Esophagus squamous epithelium (tissue), 5 donors: ENCODE data around the gene ZEB2. TPM values are rescaled to one million over a fixed set of nuclear protein-coding genes. Genes with fewer than 3 reads are reported as not detected.
A peak's percentile ranks its signal among the peaks of the same experiment; 100 is the strongest.

ENCODE experiments used
- DNase-seq: peaks from one replicate; lab custom pipeline; 2025; lab: John Stamatoyannopoulos, UW
- H3K27ac ChIP-seq, 4 donors: fragments of 200-600 bp; sonication (generic); one replicate each; pipeline ENCODE4 v1.5.1; 2016 to 2019; ENCODE audit warnings: mild to moderate bottlenecking in 1 of 4
- H3K27me3 ChIP-seq, 4 donors: fragments of 200-600 bp; sonication (generic); 1 replicate in 3 of 4; 2 replicates in 1 of 4; pipeline versions ENCODE4 v1.5.1 to v1.6.0; 2017 to 2021; ENCODE audit warnings: antibody characterized with exemption in 1 of 4
- H3K36me3 ChIP-seq, 3 donors: fragments of 200-600 bp; sonication (generic); one replicate each; pipeline ENCODE4 v1.5.1; 2016 to 2019
- H3K4me1 ChIP-seq, 3 donors: fragments of 200-600 bp; sonication (generic); one replicate each; pipeline ENCODE4 v1.5.1; 2017 to 2019
- H3K4me3 ChIP-seq, 4 donors: fragments of 200-600 bp; sonication (generic); 1 replicate in 3 of 4; 2 replicates in 1 of 4; pipeline ENCODE4 v1.5.1; 2016 to 2019; ENCODE audit warnings: mild to moderate bottlenecking in 2 of 4, moderate library complexity in 1 of 4
- H3K9me3 ChIP-seq, 3 donors: fragments of 200-600 bp; sonication (generic); one replicate each; pipeline ENCODE4 v1.5.1; 2016 to 2019
- POLR2A ChIP-seq, 4 donors: fragments of 450-650 bp; IDR thresholded peaks; one replicate each; pipeline ENCODE4 v1.6.1; 2017; ENCODE audit warnings: antibody characterized with exemption in 4 of 4, mild to moderate bottlenecking in 4 of 4, moderate library complexity in 3 of 4
- WGBS, 2 donors: methylation state at CpG; one replicate each; pipeline ENCODE4 v1.1.5; 2018; 5-methylcytosine and 5-hydroxymethylcytosine counted together
- intact Hi-C: fragments of 100-400 bp; cut with DNase I; formaldehyde crosslinking; loops from one replicate; pipeline ENCODE4 v1.15.0; 2022
- total RNA-seq, 4 donors: library from RNA; depleted of rRNA; stranded (reverse); fragments of >200 nt; gene quantifications; one replicate each; pipeline ENCODE4 v1.1.0, GENCODE V29; 2016
- TF ChIP-seq, protein P1 (sequence below), 6 experiments: fragments of 450-650 bp in 4 of 6; fragments of 200-600 bp in 2 of 6; sonication (generic) in 2 of 6; IDR thresholded peaks; one replicate each; pipeline ENCODE4 v1.5.1; 2016 to 2019; ENCODE audit warnings: antibody characterized with exemption in 6 of 6, mild to moderate bottlenecking in 4 of 6, moderate library complexity in 4 of 6
- donor health status: DM: yes; HTN: yes; CAD: no.

The ZEB2 gene
- total RNA-seq, 4 donors from 2014 or later = 3.1 to 56.5 (median 15.7) TPM

- Histone ChIP-seq H3K9me3 (no peaks in the 10 kb centered on the region), H3K36me3 (no peaks in the 10 kb centered on the region), H3K4me1 (peaks cover 0 to 19% (median 0%) of the 10 kb centered on the region in 3 donors), H3K27me3 (no peaks in the 10 kb centered on the region), H3K4me3 (no peak overlapping the region), H3K27ac (no peak overlapping the region)
- intact Hi-C loops = no loop called here
- 44 to 60% methylated on average over 6 of the region's 6 CpGs for WGBS, 2 donors
- no peak for TF ChIP-seq POLR2A (IDR thresholded peaks at IDR 0.05)
- TF ChIP-seq, protein P1, sequence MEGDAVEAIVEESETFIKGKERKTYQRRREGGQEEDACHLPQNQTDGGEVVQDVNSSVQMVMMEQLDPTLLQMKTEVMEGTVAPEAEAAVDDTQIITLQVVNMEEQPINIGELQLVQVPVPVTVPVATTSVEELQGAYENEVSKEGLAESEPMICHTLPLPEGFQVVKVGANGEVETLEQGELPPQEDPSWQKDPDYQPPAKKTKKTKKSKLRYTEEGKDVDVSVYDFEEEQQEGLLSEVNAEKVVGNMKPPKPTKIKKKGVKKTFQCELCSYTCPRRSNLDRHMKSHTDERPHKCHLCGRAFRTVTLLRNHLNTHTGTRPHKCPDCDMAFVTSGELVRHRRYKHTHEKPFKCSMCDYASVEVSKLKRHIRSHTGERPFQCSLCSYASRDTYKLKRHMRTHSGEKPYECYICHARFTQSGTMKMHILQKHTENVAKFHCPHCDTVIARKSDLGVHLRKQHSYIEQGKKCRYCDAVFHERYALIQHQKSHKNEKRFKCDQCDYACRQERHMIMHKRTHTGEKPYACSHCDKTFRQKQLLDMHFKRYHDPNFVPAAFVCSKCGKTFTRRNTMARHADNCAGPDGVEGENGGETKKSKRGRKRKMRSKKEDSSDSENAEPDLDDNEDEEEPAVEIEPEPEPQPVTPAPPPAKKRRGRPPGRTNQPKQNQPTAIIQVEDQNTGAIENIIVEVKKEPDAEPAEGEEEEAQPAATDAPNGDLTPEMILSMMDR (IDR thresholded peaks at IDR 0.05) = no peak
- DNase-seq = no peak
Measured at GRCh38 chr2:144374163-144374661, 145.7 kb downstream of the ZEB2 start.

GRCh38 chr2:144372410-144373080 is 147.4 kb downstream of the ZEB2 start:
- no peaks in the 10 kb centered on the region for H3K27me3 ChIP-seq
- H3K4me3 ChIP-seq = peak overlapping the region in 1 of 4 donors; percentile 34
- intact Hi-C loops = no loop called here
- TF ChIP-seq, protein P1 (IDR thresholded peaks at IDR 0.05) = no peak
- no peak for TF ChIP-seq POLR2A (IDR thresholded peaks at IDR 0.05)
- peaks cover 0 to 16% (median 0%) of the 10 kb centered on the region in 3 donors for H3K4me1 ChIP-seq
- H3K27ac ChIP-seq = peak overlapping the region in 3 of 4 donors; percentile 34 to 58 (median 58)
- H3K36me3 ChIP-seq = no peaks in the 10 kb centered on the region
- 56 to 64% methylated on average over 10 of the region's 10 CpGs for WGBS, 2 donors
- DNase-seq = no peak
- no peaks in the 10 kb centered on the region for H3K9me3 ChIP-seq

- DNase-seq = no peak
- H3K27me3 ChIP-seq = no peaks in the 10 kb centered on the region
- TF ChIP-seq, protein P1 (IDR thresholded peaks at IDR 0.05) = no peak
- TF ChIP-seq POLR2A (IDR thresholded peaks at IDR 0.05) = no peak
- H3K36me3 ChIP-seq = no peaks in the 10 kb centered on the region
- H3K9me3 ChIP-seq = no peaks in the 10 kb centered on the region
- no peak overlapping the region for H3K4me3 ChIP-seq
- intact Hi-C loops = no loop called here
- 42 to 60% methylated on average over 4 of the region's 4 CpGs for WGBS, 2 donors
- H3K27ac ChIP-seq = no peak overlapping the region
- peaks cover 0 to 16% (median 0%) of the 10 kb centered on the region in 3 donors for H3K4me1 ChIP-seq
Measured at GRCh38 chr2:144370937-144371584, 148.9 kb downstream of the ZEB2 start.

GRCh38 chr2:144369416-144369815 is 150.5 kb downstream of the ZEB2 start:
- Histone ChIP-seq H3K4me3 (no peak overlapping the region), H3K36me3 (no peaks in the 10 kb centered on the region), H3K9me3 (no peaks in the 10 kb centered on the region), H3K4me1 (peaks cover 0 to 16% (median 0%) of the 10 kb centered on the region in 3 donors), H3K27me3 (no peaks in the 10 kb centered on the region), H3K27ac (no peak overlapping the region)
- DNase-seq = no peak
- intact Hi-C loops = no loop called here
- TF ChIP-seq, protein P1 (IDR thresholded peaks at IDR 0.05) = no peak
- no peak for TF ChIP-seq POLR2A (IDR thresholded peaks at IDR 0.05)

GRCh38 chr2:144366825-144367429 is 153.0 kb downstream of the ZEB2 start:
- TF ChIP-seq, protein P1 (IDR thresholded peaks at IDR 0.05) = no peak
- Histone ChIP-seq H3K27me3 (no peaks in the 10 kb centered on the region), H3K4me3 (no peak overlapping the region), H3K4me1 (no peaks in the 10 kb centered on the region), H3K27ac (no peak overlapping the region), H3K36me3 (no peaks in the 10 kb centered on the region), H3K9me3 (no peaks in the 10 kb centered on the region)
- DNase-seq = no peak
- intact Hi-C loops = no loop called here
- 83 to 86% methylated on average over 3 of the region's 3 CpGs for WGBS, 2 donors
